HepG2 (cell line): ENCODE data around the gene TNS4. TPM values are rescaled to one million over a fixed set of nuclear protein-coding genes. Genes with fewer than 3 reads are reported as not detected.

Experiments
- ATAC-seq: fragments of 200-7000 bp; cut with Tn5 transposase; 3 replicates; pipeline ENCODE4 v1.9.1; 2020; ENCODE audit warnings: mild to moderate bottlenecking, moderate library complexity
- BruUV-seq: library from RNA; stranded (reverse); fragments of 400-500 nt; replicated peaks from 2 replicates; lab custom pipeline; 2021; lab: Mats Ljungman, UMichigan
- CTCF ChIA-PET: fragments of 300-600 bp; formaldehyde crosslinking; extraction: SDS; loops from one replicate; lab custom pipeline; 2021; ENCODE audit warnings: low total read pairs, inconsistent platforms, low intra/inter-chr PET ratio; lab: Yijun Ruan, JAX
- POLR2A ChIA-PET: fragments of 350-600 bp; sonication (Branson Sonifier 250); formaldehyde crosslinking; loops from one replicate; lab custom pipeline; 2020; ENCODE audit warnings: antibody characterized with exemption, inconsistent platforms; lab: Yijun Ruan, JAX
- DNase-seq: peaks from one replicate; pipeline ENCODE4 v3.0.0-alpha.2; 2015; ENCODE audit warnings: low spot score
- FAIRE-seq: peaks from 3 replicates; lab custom pipeline; 2011; peaks lifted over from hg19 to GRCh38; lab: Jason Lieb, UNC
- H2AFZ ChIP-seq: one replicate; pipeline ENCODE4 v1.6.1; 2011; ENCODE audit warnings: low read length, inconsistent platforms
- H3K27ac ChIP-seq: fragments of 300-600 bp; 3 replicates; pipeline ENCODE4 v1.8.0; 2011; ENCODE audit warnings: mixed run types, mild to moderate bottlenecking, mixed read lengths, low read length, inconsistent platforms; ENCODE audit not compliant: insufficient read depth; ENCODE audit errors: extremely low read length
- H3K27me3 ChIP-seq, 2 experiments: fragments of 200-600 bp in 1 of 2; 2 replicates in 1 of 2; 3 replicates in 1 of 2; pipeline versions ENCODE4 v1.6.0 to v1.8.0; 2011; ENCODE audit warnings: low read length in 2 of 2, mild to moderate bottlenecking in 2 of 2, moderate library complexity in 2 of 2, inconsistent platforms in 1 of 2; ENCODE audit not compliant: insufficient read depth in 2 of 2, control insufficient read depth in 1 of 2
- H3K36me3 ChIP-seq, 2 experiments: fragments of 200-600 bp in 1 of 2; replicated peaks in 1 of 2; 2 replicates in 1 of 2; 3 replicates in 1 of 2; pipeline versions ENCODE4 v1.5.1 to v1.8.0; 2011; ENCODE audit warnings: low read length in 2 of 2, inconsistent platforms in 1 of 2; ENCODE audit not compliant: insufficient read depth in 2 of 2, control insufficient read depth in 1 of 2
- H3K4me1 ChIP-seq: 2 replicates; pipeline ENCODE4 v1.5.1; 2012; ENCODE audit warnings: low read length, inconsistent platforms; ENCODE audit not compliant: insufficient read depth
- H3K4me2 ChIP-seq: 2 replicates; pipeline ENCODE4 v1.6.0; 2011; ENCODE audit warnings: low read depth, low read length, inconsistent platforms
- H3K4me3 ChIP-seq, 3 experiments: fragments of 200-600 bp in 1 of 3; sonication (generic), shearing (Covaris generic) in 1 of 3; replicated peaks in 1 of 3; 2 replicates each; pipeline ENCODE4 v1.5.1; 2011 to 2016; ENCODE audit warnings: low read length in 3 of 3, inconsistent platforms in 2 of 3, low read depth in 2 of 3, mild to moderate bottlenecking in 2 of 3, control low read depth in 1 of 3, mixed read lengths in 1 of 3; ENCODE audit not compliant: insufficient read depth in 1 of 3
- H3K79me2 ChIP-seq: one replicate; pipeline ENCODE4 v1.6.1; 2011; ENCODE audit warnings: low read length, inconsistent platforms; ENCODE audit not compliant: insufficient read depth
- H3K9ac ChIP-seq: 2 replicates; pipeline ENCODE4 v1.6.0; 2011; ENCODE audit warnings: mild to moderate bottlenecking, low read depth, low read length, inconsistent platforms; ENCODE audit not compliant: insufficient read depth
- H3K9me3 ChIP-seq: 2 replicates; pipeline ENCODE4 v1.5.1; 2012; ENCODE audit warnings: mild to moderate bottlenecking, low read length
- H4K20me1 ChIP-seq: 2 replicates; pipeline ENCODE4 v1.6.0; 2011; ENCODE audit warnings: inconsistent platforms, mild to moderate bottlenecking, low read length, moderate library complexity; ENCODE audit not compliant: insufficient read depth
- CREM ChIP-seq, 2 experiments: sonication (generic) in 1 of 2; formaldehyde crosslinking in 1 of 2; IDR thresholded peaks; 2 replicates each; pipeline versions ENCODE4 v1.4.0 to v1.6.1; 2016 to 2020; ENCODE audit warnings: antibody characterized with exemption in 1 of 2, mild to moderate bottlenecking in 1 of 2, missing genetic modification reagents in 1 of 2
- IKZF4 ChIP-seq: sonication (generic); formaldehyde crosslinking; IDR thresholded peaks from 2 replicates; pipeline ENCODE4 v1.5.1; 2020; ENCODE audit warnings: borderline replicate concordance, mild to moderate bottlenecking, low read depth, missing genetic modification reagents; ENCODE audit errors: not compliant biosample characterization
- MAZ ChIP-seq, 2 experiments: sonication (generic) in 1 of 2; formaldehyde crosslinking in 1 of 2; IDR thresholded peaks; 2 replicates each; pipeline versions ENCODE4 v1.5.0 to v1.6.1; 2012 to 2020; ENCODE audit warnings: low read depth in 2 of 2, mild to moderate bottlenecking in 2 of 2, borderline replicate concordance in 1 of 2, improper control_type of control experiment in 1 of 2, low read length in 1 of 2, missing genetic modification reagents in 1 of 2, moderate library complexity in 1 of 2
- NR2C2 ChIP-seq: sonication (generic); formaldehyde crosslinking; IDR thresholded peaks from 2 replicates; pipeline ENCODE4 v1.4.0; 2020; ENCODE audit warnings: missing genetic modification reagents, mild to moderate bottlenecking, moderate library complexity, borderline replicate concordance
- PHF8 ChIP-seq: sonication (generic); formaldehyde crosslinking; IDR thresholded peaks from 2 replicates; pipeline ENCODE4 v1.5.0; 2020; ENCODE audit warnings: missing genetic modification reagents
- SP2 ChIP-seq: sonication (generic); formaldehyde crosslinking; IDR thresholded peaks from 2 replicates; pipeline ENCODE4 v1.5.1; 2020; ENCODE audit warnings: mild to moderate bottlenecking, missing genetic modification reagents
- THAP8 ChIP-seq: sonication (generic); formaldehyde crosslinking; IDR thresholded peaks from 2 replicates; pipeline ENCODE4 v1.5.1; 2020; ENCODE audit warnings: missing genetic modification reagents, mild to moderate bottlenecking, borderline replicate concordance
- ZNF136 ChIP-seq: sonication (generic); formaldehyde crosslinking; IDR thresholded peaks from 2 replicates; pipeline ENCODE4 v1.8.1; 2022; ENCODE audit warnings: low read depth, mild to moderate bottlenecking, moderate library complexity, missing genetic modification reagents
- ZNF790 ChIP-seq: sonication (generic); formaldehyde crosslinking; IDR thresholded peaks from 2 replicates; pipeline ENCODE4 v1.8.0; 2022; ENCODE audit warnings: missing genetic modification reagents, mild to moderate bottlenecking, borderline replicate concordance
- WGBS: methylation state at CpG from one replicate; pipeline ENCODE4 v1.1.6; 2017; ENCODE audit warnings: low lambda C conversion rate; 5-methylcytosine and 5-hydroxymethylcytosine counted together
- in situ Hi-C: cut with HindIII; loops from 2 replicates; pipeline ENCODE4 v1.10.0; 2017; ENCODE audit warnings: low pct_unique_long_range_greater_than_20kb; ENCODE audit not compliant: extremely low pct_ligation_motif_present
- intact Hi-C: fragments of 100-400 bp; cut with micrococcal nuclease; formaldehyde crosslinking; loops from one replicate; pipeline ENCODE4 v1.10.0; 2022; ENCODE audit not compliant: unreplicated experiment
- polyA plus RNA-seq, 8 experiments: library from polyadenylated mRNA; depleted of rRNA in 3 of 8; stranded (reverse) in 7 of 8; unstranded in 1 of 8; fragments of >200 nt; fragmentation: Illumina TruSeq in 4 of 8; extraction: Trizol in 4 of 8; gene quantifications; 2 replicates each; pipeline versions ENCODE4 v1.2.1 to v1.2.3, GENCODE V29; 2011 to 2016; ENCODE audit warnings: low read depth in 4 of 8, missing spikeins in 1 of 8, mixed read lengths in 1 of 8; ENCODE audit not compliant: insufficient read depth in 1 of 8
- total RNA-seq, 5 experiments: library from RNA; depleted of rRNA; stranded (reverse); fragments of >200 nt; fragmentation: Illumina TruSeq; extraction: Trizol; gene quantifications; 2 replicates each; pipeline ENCODE4 v1.2.3, GENCODE V29; 2016; ENCODE audit warnings: low read depth in 1 of 5
- TF ChIP-seq, protein P1 (sequence below): sonication (generic); formaldehyde crosslinking; IDR thresholded peaks from 2 replicates; pipeline ENCODE4 v1.8.0; 2023; ENCODE audit warnings: mild to moderate bottlenecking, missing genetic modification reagents
- TF ChIP-seq, protein P2 (sequence below): sonication (generic); formaldehyde crosslinking; IDR thresholded peaks from 2 replicates; pipeline ENCODE4 v1.5.1; 2020; ENCODE audit warnings: missing genetic modification reagents, mild to moderate bottlenecking, borderline replicate concordance
- TF ChIP-seq, protein P3 (sequence below): IDR thresholded peaks from 2 replicates; pipeline ENCODE4 v1.6.1; 2016; ENCODE audit warnings: low read depth, borderline replicate concordance
- TF ChIP-seq, protein P4 (sequence below), 2 experiments: sonication (generic) in 1 of 2; formaldehyde crosslinking in 1 of 2; IDR thresholded peaks; 2 replicates each; pipeline versions ENCODE4 v1.4.0 to v1.6.1; 2018 to 2020; ENCODE audit warnings: missing genetic modification reagents in 2 of 2, borderline replicate concordance in 1 of 2, low read depth in 1 of 2, mild to moderate bottlenecking in 1 of 2, missing biosample characterization in 1 of 2

The TNS4 gene
- total and polyA plus RNA-seq, 2 of the 13 experiments (the other 11 are each of a cell fraction or from before 2014, with no cell fraction given) = 0.58 to 2.1 TPM

GRCh38 chr17:40448639-40449261 lies 52.7 kb downstream of the TNS4 start (continued):
- TF ChIP-seq MAZ (IDR thresholded peaks at IDR 0.05; ENCODE audit: borderline replicate concordance, low read depth, low read length) = no peak
- TF ChIP-seq MAZ (CRISPR knock-in tag; IDR thresholded peaks at IDR 0.05; ENCODE audit: low read depth) = peak; percentile 79
- TF ChIP-seq NR2C2 (CRISPR knock-in tag) = peak; percentile 75
- TF ChIP-seq, all 625 proteins: peak for 251

DNA sequence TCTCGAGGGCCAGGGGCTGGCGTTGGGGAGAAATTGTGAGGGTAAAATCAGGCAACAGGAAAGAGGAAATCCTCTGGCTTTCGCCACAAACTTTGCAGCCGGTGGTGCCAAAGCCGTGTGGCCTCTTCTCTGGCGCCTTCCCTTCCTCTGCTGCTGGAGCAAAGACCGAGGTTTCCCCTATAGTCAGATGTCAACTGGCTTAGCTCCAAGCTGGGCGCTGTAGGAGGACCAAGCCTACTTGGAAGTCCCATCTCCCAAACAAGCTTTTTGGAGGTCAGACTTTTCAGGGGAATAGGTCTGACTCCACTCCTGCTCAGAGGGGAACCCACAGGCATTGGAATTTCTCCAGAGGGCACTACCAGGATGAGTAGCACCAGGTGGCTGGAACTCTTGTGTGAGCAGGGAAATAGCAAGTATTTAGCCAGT lies 53.2 kb downstream of the TNS4 start:
- no peaks in the 10 kb centered on the region for H3K9me3 ChIP-seq
- H4K20me1 ChIP-seq = no peaks in the 10 kb centered on the region
- BruUV-seq = no TSS peak
- H2AFZ ChIP-seq = no peak overlapping the region
- H3K27ac ChIP-seq = peak overlapping the region; percentile 54
- ChIA-PET CTCF (interaction anchor here (0.9 kb wide), 1 partner anchor 28 kb away, joined by 3 read pairs; no protein-coding TSS in a partner anchor), POLR2A (interaction anchor here (0.7 to 2.6 kb wide), 16 partner anchors 23 to 1240 kb away, joined by 3 to 15 read pairs (median 4); partner anchors contain the start of genes EIF1 and TOP2A)
- no peak for FAIRE-seq
- 2% methylated on average over 7 of the region's 8 CpGs for WGBS
- H3K36me3 ChIP-seq = peaks cover 0 to 3% of the 10 kb centered on the region in 2 experiments; a peak in 2 of 5 replicates
- H3K4me2 ChIP-seq = peak overlapping the region; percentile 81
- no peaks in the 10 kb centered on the region; a peak in 1 of 5 replicates for H3K27me3 ChIP-seq
- peak; percentile 54 for ATAC-seq
- peak; percentile 39 for DNase-seq
- peak overlapping the region; percentile 1; the same call in 1 of the 2 replicates for H3K9ac ChIP-seq
- H3K79me2 ChIP-seq = no peaks in the 10 kb centered on the region
- intact Hi-C loops (loop anchor here (1.0 kb wide), 1 partner anchor 86 kb away; no protein-coding TSS in a partner anchor), in situ Hi-C loops (no loop called here)
- peak overlapping the region; percentile 1 to 58 (median 10); a peak in 3 of 6 replicates for H3K4me3 ChIP-seq
- H3K4me1 ChIP-seq = peaks cover 66% of the 10 kb centered on the region
- TF ChIP-seq, protein P1, sequence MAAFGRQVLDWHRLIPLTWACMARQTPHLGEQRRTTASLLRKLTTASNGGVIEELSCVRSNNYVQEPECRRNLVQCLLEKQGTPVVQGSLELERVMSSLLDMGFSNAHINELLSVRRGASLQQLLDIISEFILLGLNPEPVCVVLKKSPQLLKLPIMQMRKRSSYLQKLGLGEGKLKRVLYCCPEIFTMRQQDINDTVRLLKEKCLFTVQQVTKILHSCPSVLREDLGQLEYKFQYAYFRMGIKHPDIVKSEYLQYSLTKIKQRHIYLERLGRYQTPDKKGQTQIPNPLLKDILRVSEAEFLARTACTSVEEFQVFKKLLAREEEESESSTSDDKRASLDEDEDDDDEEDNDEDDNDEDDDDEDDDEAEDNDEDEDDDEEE = peak; percentile 91
- 0 out of 2 replicates have a peak, but pooled peaks have one; percentile 56 for TF ChIP-seq ZNF790
- 0 out of 2 replicates have a peak, but pooled peaks have one; percentile 16 for TF ChIP-seq PHF8 (CRISPR knock-in tag)
- TF ChIP-seq IKZF4 (CRISPR knock-in tag) = peak; percentile 12
- TF ChIP-seq SP2 (CRISPR knock-in tag) = no peak
- TF ChIP-seq, protein P2, sequence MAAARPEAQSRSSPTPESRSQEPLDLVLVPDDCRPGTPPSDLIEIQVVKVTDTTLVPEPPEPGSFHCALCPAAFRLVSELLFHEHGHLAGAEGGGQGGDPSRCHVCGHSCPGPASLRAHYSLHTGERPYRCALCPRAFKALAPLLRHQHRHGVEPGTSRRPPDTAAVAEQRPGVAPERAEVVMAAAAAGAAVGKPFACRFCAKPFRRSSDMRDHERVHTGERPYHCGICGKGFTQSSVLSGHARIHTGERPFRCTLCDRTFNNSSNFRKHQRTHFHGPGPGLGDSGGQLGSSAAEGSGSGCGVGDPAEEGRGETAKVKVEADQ (CRISPR knock-in tag) = peak; percentile 53; the same call in 1 of the 2 replicates
- no peak for TF ChIP-seq CREM (IDR thresholded peaks at IDR 0.05)
- no peak for TF ChIP-seq CREM (CRISPR knock-in tag; IDR thresholded peaks at IDR 0.05)
- 0 out of 2 replicates have a peak, but pooled peaks have one; percentile 52 for TF ChIP-seq THAP8 (CRISPR knock-in tag)
- TF ChIP-seq, protein P3, sequence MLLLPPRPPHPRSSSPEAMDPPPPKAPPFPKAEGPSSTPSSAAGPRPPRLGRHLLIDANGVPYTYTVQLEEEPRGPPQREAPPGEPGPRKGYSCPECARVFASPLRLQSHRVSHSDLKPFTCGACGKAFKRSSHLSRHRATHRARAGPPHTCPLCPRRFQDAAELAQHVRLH (CRISPR knock-in tag) = 0 out of 2 replicates have a peak, but pooled peaks have one; percentile 4
- TF ChIP-seq ZNF136 = 0 out of 2 replicates have a peak, but pooled peaks have one; percentile 43
- TF ChIP-seq, protein P4, sequence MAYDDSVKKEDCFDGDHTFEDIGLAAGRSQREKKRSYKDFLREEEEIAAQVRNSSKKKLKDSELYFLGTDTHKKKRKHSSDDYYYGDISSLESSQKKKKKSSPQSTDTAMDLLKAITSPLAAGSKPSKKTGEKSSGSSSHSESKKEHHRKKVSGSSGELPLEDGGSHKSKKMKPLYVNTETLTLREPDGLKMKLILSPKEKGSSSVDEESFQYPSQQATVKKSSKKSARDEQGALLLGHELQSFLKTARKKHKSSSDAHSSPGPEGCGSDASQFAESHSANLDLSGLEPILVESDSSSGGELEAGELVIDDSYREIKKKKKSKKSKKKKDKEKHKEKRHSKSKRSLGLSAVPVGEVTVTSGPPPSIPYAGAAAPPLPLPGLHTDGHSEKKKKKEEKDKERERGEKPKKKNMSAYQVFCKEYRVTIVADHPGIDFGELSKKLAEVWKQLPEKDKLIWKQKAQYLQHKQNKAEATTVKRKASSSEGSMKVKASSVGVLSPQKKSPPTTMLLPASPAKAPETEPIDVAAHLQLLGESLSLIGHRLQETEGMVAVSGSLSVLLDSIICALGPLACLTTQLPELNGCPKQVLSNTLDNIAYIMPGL (CRISPR knock-in tag; IDR thresholded peaks at IDR 0.05; ENCODE audit: borderline replicate concordance in 1 of 2, low read depth in 1 of 2) = 0 out of 4 replicates have a peak, but pooled peaks of 1 of the 2 experiments have one; percentile 1
